HepG2 (cell line): ENCODE data around the gene TMX4. TPM values are rescaled to one million over a fixed set of nuclear protein-coding genes. Genes with fewer than 3 reads are reported as not detected.

Experiments used
- ARID2 ChIP-seq: sonication (generic); formaldehyde crosslinking; IDR thresholded peaks from 2 replicates; pipeline ENCODE4 v1.8.1; 2022; ENCODE audit warnings: mild to moderate bottlenecking, missing genetic modification reagents, borderline replicate concordance
- ARNT ChIP-seq: fragments of 450-650 bp; IDR thresholded peaks from 2 replicates; pipeline ENCODE4 v1.6.1; 2017
- BRD4 ChIP-seq: sonication (generic); formaldehyde crosslinking; IDR thresholded peaks from 2 replicates; pipeline ENCODE4 v1.4.0; 2020; ENCODE audit warnings: missing genetic modification reagents
- CREB1 ChIP-seq, 2 experiments: fragments of 450-650 bp in 1 of 2; IDR thresholded peaks; 2 replicates each; pipeline ENCODE4 v1.6.1; 2016 to 2017; ENCODE audit warnings: control low read depth in 1 of 2, mild to moderate bottlenecking in 1 of 2, missing compliant biosample characterization in 1 of 2, missing genetic modification characterization in 1 of 2
- HNF4G ChIP-seq, 2 experiments: sonication (generic) in 1 of 2; formaldehyde crosslinking in 1 of 2; IDR thresholded peaks; 2 replicates each; pipeline versions ENCODE4 v1.4.0 to v1.6.1; 2011 to 2020; ENCODE audit warnings: borderline replicate concordance in 2 of 2, low read depth in 2 of 2, mild to moderate bottlenecking in 2 of 2, low read length in 1 of 2, missing genetic modification reagents in 1 of 2, moderate library complexity in 1 of 2
- MIER2 ChIP-seq: IDR thresholded peaks from 2 replicates; pipeline ENCODE4 v1.6.1; 2016; ENCODE audit warnings: missing biosample characterization, missing genetic modification reagents
- MXD3 ChIP-seq: IDR thresholded peaks from 2 replicates; pipeline ENCODE4 v1.6.1; 2016; ENCODE audit warnings: mild to moderate bottlenecking, missing biosample characterization, missing genetic modification reagents
- RARG ChIP-seq: sonication (generic); formaldehyde crosslinking; IDR thresholded peaks from 2 replicates; pipeline ENCODE4 v1.4.0; 2020; ENCODE audit warnings: low read depth, mild to moderate bottlenecking, missing genetic modification reagents
- SAP130 ChIP-seq: IDR thresholded peaks from 2 replicates; pipeline ENCODE4 v1.6.1; 2016; ENCODE audit warnings: low read depth
- SP5 ChIP-seq: IDR thresholded peaks from 2 replicates; pipeline ENCODE4 v1.6.1; 2016; ENCODE audit warnings: low read depth, borderline replicate concordance
- THAP7 ChIP-seq: sonication (generic); formaldehyde crosslinking; IDR thresholded peaks from 2 replicates; pipeline ENCODE4 v1.8.1; 2023; ENCODE audit warnings: mild to moderate bottlenecking, missing genetic modification reagents
- WIZ ChIP-seq: sonication (generic); formaldehyde crosslinking; IDR thresholded peaks from 2 replicates; pipeline ENCODE4 v1.5.1; 2020; ENCODE audit warnings: mild to moderate bottlenecking, missing genetic modification reagents
- ZIK1 ChIP-seq: sonication (generic); formaldehyde crosslinking; IDR thresholded peaks from 2 replicates; pipeline ENCODE4 v1.5.0; 2020; ENCODE audit warnings: mild to moderate bottlenecking, low read depth, missing genetic modification reagents, borderline replicate concordance
- ZNF12 ChIP-seq: sonication (generic); formaldehyde crosslinking; IDR thresholded peaks from 2 replicates; pipeline ENCODE4 v1.5.0; 2020; ENCODE audit warnings: missing genetic modification reagents
- ZNF337 ChIP-seq: sonication (generic); formaldehyde crosslinking; IDR thresholded peaks from 2 replicates; pipeline ENCODE4 v1.5.1; 2020; ENCODE audit warnings: missing genetic modification reagents, low read depth, mild to moderate bottlenecking, borderline replicate concordance
- ZNF430 ChIP-seq: sonication (generic); formaldehyde crosslinking; IDR thresholded peaks from 2 replicates; pipeline ENCODE4 v1.9.0; 2021; ENCODE audit warnings: mild to moderate bottlenecking, missing genetic modification reagents
- ZNF501 ChIP-seq: sonication (generic); formaldehyde crosslinking; IDR thresholded peaks from 2 replicates; pipeline ENCODE4 v1.5.1; 2020; ENCODE audit warnings: mild to moderate bottlenecking, moderate library complexity, missing genetic modification reagents
- ZNF614 ChIP-seq: IDR thresholded peaks from 2 replicates; pipeline ENCODE4 v1.6.1; 2018; ENCODE audit warnings: missing biosample characterization, missing genetic modification reagents, inconsistent platforms, borderline replicate concordance
- polyA plus RNA-seq, 8 experiments: library from polyadenylated mRNA; depleted of rRNA in 3 of 8; stranded (reverse) in 7 of 8; unstranded in 1 of 8; fragments of >200 nt; fragmentation: Illumina TruSeq in 4 of 8; extraction: Trizol in 4 of 8; gene quantifications; 2 replicates each; pipeline versions ENCODE4 v1.2.1 to v1.2.3, GENCODE V29; 2011 to 2016; ENCODE audit warnings: low read depth in 4 of 8, missing spikeins in 1 of 8, mixed read lengths in 1 of 8; ENCODE audit not compliant: insufficient read depth in 1 of 8
- total RNA-seq, 5 experiments: library from RNA; depleted of rRNA; stranded (reverse); fragments of >200 nt; fragmentation: Illumina TruSeq; extraction: Trizol; gene quantifications; 2 replicates each; pipeline ENCODE4 v1.2.3, GENCODE V29; 2016; ENCODE audit warnings: low read depth in 1 of 5
- TF ChIP-seq, protein P1 (sequence below): sonication (generic); formaldehyde crosslinking; IDR thresholded peaks from 2 replicates; pipeline ENCODE4 v1.5.1; 2020; ENCODE audit warnings: missing genetic modification reagents, mild to moderate bottlenecking, borderline replicate concordance
- TF ChIP-seq, protein P2 (sequence below): sonication (generic); formaldehyde crosslinking; IDR thresholded peaks from 2 replicates; pipeline ENCODE4 v1.8.0; 2022; ENCODE audit warnings: mild to moderate bottlenecking, missing genetic modification reagents, borderline replicate concordance
- TF ChIP-seq, protein P3 (sequence below): sonication (generic); formaldehyde crosslinking; conservative IDR thresholded peaks from 2 replicates; pipeline ENCODE4 v1.4.0; 2020; ENCODE audit warnings: missing genetic modification reagents

TMX4 gene
- total and polyA plus RNA-seq, 2 of the 13 experiments (the other 11 are each of a cell fraction or from before 2014, with no cell fraction given) = 7.6 to 21.4 TPM

DNA sequence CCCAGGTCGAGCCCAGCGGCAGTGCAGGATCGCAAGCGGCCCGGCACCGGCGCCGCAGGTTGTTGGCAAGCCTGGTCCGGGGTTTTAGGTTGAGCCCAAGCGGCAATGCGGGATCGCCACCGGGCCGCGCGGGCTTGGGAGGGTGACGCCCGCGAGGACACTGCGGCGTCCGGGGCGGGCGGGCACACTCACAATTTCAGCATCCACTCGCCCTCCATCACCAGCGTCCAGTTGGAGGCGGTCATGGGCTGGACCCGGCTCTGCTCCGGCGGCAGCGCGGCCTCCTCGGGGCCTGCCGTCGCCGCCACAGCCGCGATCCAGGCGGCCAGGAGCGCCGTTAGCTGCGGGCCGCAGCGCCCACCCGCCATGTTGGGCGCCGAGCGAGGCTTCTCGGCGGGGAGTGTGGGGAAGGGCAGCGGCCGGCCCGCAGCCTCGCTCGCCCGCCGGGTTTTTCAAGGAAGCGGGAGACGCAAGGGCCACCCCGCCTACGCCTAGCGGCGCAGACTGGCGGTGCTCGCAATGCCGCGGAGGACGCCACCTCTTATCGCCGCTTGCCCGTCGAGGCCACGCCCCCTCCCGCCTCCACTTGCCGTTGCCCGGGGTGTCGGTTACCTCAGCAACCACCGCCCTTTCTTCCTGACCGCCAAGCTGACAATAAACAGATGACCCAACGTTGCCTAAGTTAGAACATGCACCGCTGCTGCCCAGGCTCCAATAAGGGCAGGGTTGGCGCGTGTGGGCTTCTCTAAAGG, at the start of gene TMX4 (continued):
- TF ChIP-seq, protein P1, sequence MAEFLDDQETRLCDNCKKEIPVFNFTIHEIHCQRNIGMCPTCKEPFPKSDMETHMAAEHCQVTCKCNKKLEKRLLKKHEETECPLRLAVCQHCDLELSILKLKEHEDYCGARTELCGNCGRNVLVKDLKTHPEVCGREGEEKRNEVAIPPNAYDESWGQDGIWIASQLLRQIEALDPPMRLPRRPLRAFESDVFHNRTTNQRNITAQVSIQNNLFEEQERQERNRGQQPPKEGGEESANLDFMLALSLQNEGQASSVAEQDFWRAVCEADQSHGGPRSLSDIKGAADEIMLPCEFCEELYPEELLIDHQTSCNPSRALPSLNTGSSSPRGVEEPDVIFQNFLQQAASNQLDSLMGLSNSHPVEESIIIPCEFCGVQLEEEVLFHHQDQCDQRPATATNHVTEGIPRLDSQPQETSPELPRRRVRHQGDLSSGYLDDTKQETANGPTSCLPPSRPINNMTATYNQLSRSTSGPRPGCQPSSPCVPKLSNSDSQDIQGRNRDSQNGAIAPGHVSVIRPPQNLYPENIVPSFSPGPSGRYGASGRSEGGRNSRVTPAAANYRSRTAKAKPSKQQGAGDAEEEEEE (CRISPR knock-in tag) = no peak
- TF ChIP-seq ZNF614 (peak; percentile 46; the same call in 1 of the 2 replicates), ZNF12 (CRISPR knock-in tag) (peak; percentile 78), ARID2 (CRISPR knock-in tag) (no peak), THAP7 (CRISPR knock-in tag) (peak; percentile 1; the same call in 1 of the 2 replicates), WIZ (peak; percentile 89), SP5 (CRISPR knock-in tag) (peak; percentile 93), ZNF337 (CRISPR knock-in tag) (no peak), ARNT (no peak), CREB1 (IDR thresholded peaks at IDR 0.05) (no peak; the same call in none of the 2 replicates), CREB1 (CRISPR knock-in tag; IDR thresholded peaks at IDR 0.05) (no peak), MIER2 (CRISPR knock-in tag) (no peak), BRD4 (peak; percentile 87), MXD3 (CRISPR knock-in tag) (peak; percentile 96), SAP130 (CRISPR knock-in tag) (peak; percentile 93), RARG (CRISPR knock-in tag) (peak; percentile 95), HNF4G (IDR thresholded peaks at IDR 0.05; ENCODE audit: borderline replicate concordance, low read depth, low read length) (peak; percentile 31; the same call in 1 of the 2 replicates), HNF4G (CRISPR knock-in tag; IDR thresholded peaks at IDR 0.05; ENCODE audit: borderline replicate concordance, low read depth) (peak; percentile 74), ZNF501 (CRISPR knock-in tag) (peak; percentile 99), ZNF430 (CRISPR knock-in tag) (peak; percentile 76), ZIK1 (peak; percentile 68)
- TF ChIP-seq, protein P2, sequence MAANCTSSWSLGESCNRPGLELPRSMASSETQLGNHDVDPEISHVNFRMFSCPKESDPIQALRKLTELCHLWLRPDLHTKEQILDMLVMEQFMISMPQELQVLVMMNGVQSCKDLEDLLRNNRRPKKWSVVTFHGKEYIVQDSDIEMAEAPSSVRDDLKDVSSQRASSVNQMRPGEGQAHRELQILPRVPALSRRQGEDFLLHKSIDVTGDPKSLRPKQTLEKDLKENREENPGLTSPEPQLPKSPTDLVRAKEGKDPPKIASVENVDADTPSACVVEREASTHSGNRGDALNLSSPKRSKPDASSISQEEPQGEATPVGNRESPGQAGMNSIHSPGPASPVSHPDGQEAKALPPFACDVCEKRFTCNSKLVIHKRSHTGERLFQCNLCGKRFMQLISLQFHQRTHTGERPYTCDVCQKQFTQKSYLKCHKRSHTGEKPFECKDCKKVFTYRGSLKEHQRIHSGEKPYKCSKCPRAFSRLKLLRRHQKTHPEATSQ (CRISPR knock-in tag) = no peak
- TF ChIP-seq, protein P3, sequence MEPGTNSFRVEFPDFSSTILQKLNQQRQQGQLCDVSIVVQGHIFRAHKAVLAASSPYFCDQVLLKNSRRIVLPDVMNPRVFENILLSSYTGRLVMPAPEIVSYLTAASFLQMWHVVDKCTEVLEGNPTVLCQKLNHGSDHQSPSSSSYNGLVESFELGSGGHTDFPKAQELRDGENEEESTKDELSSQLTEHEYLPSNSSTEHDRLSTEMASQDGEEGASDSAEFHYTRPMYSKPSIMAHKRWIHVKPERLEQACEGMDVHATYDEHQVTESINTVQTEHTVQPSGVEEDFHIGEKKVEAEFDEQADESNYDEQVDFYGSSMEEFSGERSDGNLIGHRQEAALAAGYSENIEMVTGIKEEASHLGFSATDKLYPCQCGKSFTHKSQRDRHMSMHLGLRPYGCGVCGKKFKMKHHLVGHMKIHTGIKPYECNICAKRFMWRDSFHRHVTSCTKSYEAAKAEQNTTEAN (CRISPR knock-in tag) = peak; percentile 53
